ENCODE data around the gene KRT222. TPM values are rescaled to one million over a fixed set of nuclear protein-coding genes. Genes with fewer than 3 reads are reported as not detected.

Gene KRT222
- total RNA-seq, 4 donors from 2014 or later: not detected

GRCh38 chr17:40651939-40652338, 13.0 kb downstream of the KRT222 start:
- in situ Hi-C loops (cut with MboI; ENCODE audit: low sequenced_read_pairs in 4 of 4): no loop called here
- H3K27ac ChIP-seq: no peak overlapping the region
- TF ChIP-seq, protein P1, sequence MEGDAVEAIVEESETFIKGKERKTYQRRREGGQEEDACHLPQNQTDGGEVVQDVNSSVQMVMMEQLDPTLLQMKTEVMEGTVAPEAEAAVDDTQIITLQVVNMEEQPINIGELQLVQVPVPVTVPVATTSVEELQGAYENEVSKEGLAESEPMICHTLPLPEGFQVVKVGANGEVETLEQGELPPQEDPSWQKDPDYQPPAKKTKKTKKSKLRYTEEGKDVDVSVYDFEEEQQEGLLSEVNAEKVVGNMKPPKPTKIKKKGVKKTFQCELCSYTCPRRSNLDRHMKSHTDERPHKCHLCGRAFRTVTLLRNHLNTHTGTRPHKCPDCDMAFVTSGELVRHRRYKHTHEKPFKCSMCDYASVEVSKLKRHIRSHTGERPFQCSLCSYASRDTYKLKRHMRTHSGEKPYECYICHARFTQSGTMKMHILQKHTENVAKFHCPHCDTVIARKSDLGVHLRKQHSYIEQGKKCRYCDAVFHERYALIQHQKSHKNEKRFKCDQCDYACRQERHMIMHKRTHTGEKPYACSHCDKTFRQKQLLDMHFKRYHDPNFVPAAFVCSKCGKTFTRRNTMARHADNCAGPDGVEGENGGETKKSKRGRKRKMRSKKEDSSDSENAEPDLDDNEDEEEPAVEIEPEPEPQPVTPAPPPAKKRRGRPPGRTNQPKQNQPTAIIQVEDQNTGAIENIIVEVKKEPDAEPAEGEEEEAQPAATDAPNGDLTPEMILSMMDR (IDR thresholded peaks at IDR 0.05 in 4 of 5, conservative IDR thresholded peaks at IDR 0.05 in 1 of 5): no peak
- no peak for TF ChIP-seq POLR2A (IDR thresholded peaks at IDR 0.05)
- ATAC-seq (no peak), DNase-seq (no peak)
- H3K9me3 ChIP-seq: no peaks in the 10 kb centered on the region
- no peaks in the 10 kb centered on the region for H3K27me3 ChIP-seq
- intact Hi-C loops (cut with DNase I; ENCODE audit: low total_unique reads): no loop called here
- peaks cover 9 to 12% of the 10 kb centered on the region in 2 donors for H3K4me1 ChIP-seq
- no peaks in the 10 kb centered on the region for H3K36me3 ChIP-seq
- H3K4me3 ChIP-seq: no peak overlapping the region

GRCh38 chr17:40648384-40648968, 16.5 kb downstream of the KRT222 start:
- intact Hi-C loops (cut with DNase I; ENCODE audit: low total_unique reads) (loop anchor here (10.0 kb wide), 2 partner anchors 166 to 364 kb away; partner anchors contain the start of gene CDC6), in situ Hi-C loops (cut with MboI; ENCODE audit: low sequenced_read_pairs in 4 of 4) (no loop called here)
- no peaks in the 10 kb centered on the region for H3K9me3 ChIP-seq
- peak overlapping the region; percentile 75 to 98 (median 82) for H3K4me3 ChIP-seq
- TF ChIP-seq, protein P1 (IDR thresholded peaks at IDR 0.05 in 4 of 5, conservative IDR thresholded peaks at IDR 0.05 in 1 of 5): no peak
- no peak for TF ChIP-seq POLR2A (IDR thresholded peaks at IDR 0.05)
- H3K27ac ChIP-seq: peak overlapping the region; percentile 95 to 99 (median 97)
- DNase-seq (peak in 1 of 2 donors; percentile 13), ATAC-seq (peak; percentile 51 to 53)
- peaks cover 28 to 35% of the 10 kb centered on the region in 2 donors for H3K4me1 ChIP-seq
- H3K36me3 ChIP-seq: peaks cover 0 to 21% of the 10 kb centered on the region in 2 donors
- H3K27me3 ChIP-seq: no peaks in the 10 kb centered on the region

DNA sequence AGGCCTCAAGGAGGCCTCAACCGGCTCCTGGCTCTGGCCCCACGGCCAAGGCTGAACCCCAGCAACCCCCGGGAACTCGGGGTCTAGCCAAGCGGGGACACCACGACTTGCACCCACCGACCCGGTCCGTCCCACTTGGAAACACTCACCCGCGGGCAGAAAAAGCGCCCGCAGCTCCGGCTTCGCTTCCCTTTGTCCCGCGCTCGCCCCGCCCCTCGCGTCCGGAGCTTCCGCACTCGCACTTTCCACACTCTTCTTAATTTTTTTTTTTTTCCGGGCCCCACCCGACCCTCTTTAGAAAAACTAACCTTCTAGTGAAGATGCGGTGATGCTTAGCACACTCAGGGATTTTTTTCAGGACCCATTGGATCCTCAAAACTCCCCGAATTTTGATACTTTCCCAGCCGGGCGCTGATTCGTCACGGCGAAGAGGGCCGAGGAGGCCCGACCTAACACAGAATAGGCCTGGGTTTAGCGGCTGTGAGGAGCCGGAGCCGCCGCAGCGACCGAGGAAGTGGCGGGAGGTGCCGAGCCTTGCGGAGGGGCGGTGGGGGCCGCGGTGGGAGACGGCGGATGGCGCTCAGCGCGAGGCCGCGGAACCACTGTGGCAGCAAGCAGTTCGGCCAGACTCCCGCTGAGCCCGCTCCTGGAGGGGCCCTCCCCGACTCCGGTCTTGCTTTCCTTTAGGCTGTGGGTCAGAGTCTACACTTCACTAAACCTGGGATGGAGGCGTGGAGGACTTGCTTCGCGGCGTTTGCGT, 17.2 kb downstream of the KRT222 start, which contains the start of gene SMARCE1:
SMARCE1 (minus strand) TSS at position 195 of the 760 bp plus-strand sequence. CDS start 2,016 bp downstream, outside the sequence.
- peak within 1 kb of the TSS; percentile 75 to 98 (median 82) for H3K4me3 ChIP-seq
- no peaks in the 10 kb centered on the region for H3K9me3 ChIP-seq
- peak within 1 kb of the TSS; percentile 95 to 99 (median 97) for H3K27ac ChIP-seq
- peak; percentile 78 to 84 for ATAC-seq
- H3K27me3 ChIP-seq: no peaks in the 10 kb centered on the region
- TF ChIP-seq, protein P1 (IDR thresholded peaks at IDR 0.05 in 4 of 5, conservative IDR thresholded peaks at IDR 0.05 in 1 of 5): no peak
- TF ChIP-seq POLR2A (IDR thresholded peaks at IDR 0.05): peak; percentile 24 to 44
- in situ Hi-C loops (cut with MboI; ENCODE audit: low sequenced_read_pairs in 4 of 4): no loop called here
- H3K36me3 ChIP-seq: peaks cover 0 to 28% of the 10 kb centered on the region in 2 donors
- intact Hi-C loops (cut with DNase I; ENCODE audit: low total_unique reads): loop anchor here (10.0 kb wide), 2 partner anchors 167 to 363 kb away; partner anchors contain the start of gene CDC6
- DNase-seq: peak; percentile 19 to 41
- peaks cover 28 to 35% of the 10 kb centered on the region in 2 donors for H3K4me1 ChIP-seq

- H3K27ac ChIP-seq: peak overlapping the region; percentile 95 to 99 (median 97)
- H3K4me3 ChIP-seq: peak overlapping the region; percentile 75 to 98 (median 82)
- DNase-seq (peak in 1 of 2 donors; percentile 16), ATAC-seq (peak; percentile 66 to 71)
- H3K27me3 ChIP-seq: no peaks in the 10 kb centered on the region
- peaks cover 28 to 35% of the 10 kb centered on the region in 2 donors for H3K4me1 ChIP-seq
- H3K9me3 ChIP-seq: no peaks in the 10 kb centered on the region
- in situ Hi-C loops (cut with MboI; ENCODE audit: low sequenced_read_pairs in 4 of 4): no loop called here
- intact Hi-C loops (cut with DNase I; ENCODE audit: low total_unique reads): loop anchor here (10.0 kb wide), 2 partner anchors 168 to 362 kb away; partner anchors contain the start of gene CDC6
- TF ChIP-seq, protein P1 (IDR thresholded peaks at IDR 0.05 in 4 of 5, conservative IDR thresholded peaks at IDR 0.05 in 1 of 5): no peak
- no peak for TF ChIP-seq POLR2A (IDR thresholded peaks at IDR 0.05)
- peaks cover 0 to 36% of the 10 kb centered on the region in 2 donors for H3K36me3 ChIP-seq
These were observed 18.0 kb downstream of the KRT222 start for GRCh38 chr17:40646791-40647623.
